Stimulated activated CD8-positive, alpha-beta memory T cell treated with anti-CD3 and anti-CD28 coated beads, Interleukin-12 subunit alpha, Interleukin-12 subunit beta, amount 100 ng/mL, for 4 hours (primary cell): Measurements from ENCODE around the gene CUZD1.

Source experiments
- DNase-seq: peaks from one replicate; pipeline ENCODE4 v3.0.0-alpha.2; 2020; ENCODE audit warnings: low read depth

CUZD1 gene

GRCh38 chr10:122814493-122814892 is 31.2 kb downstream of the CUZD1 start:
- no peak for DNase-seq

GRCh38 chr10:122812751-122813150 is 32.9 kb downstream of the CUZD1 start:
- no peak for DNase-seq

GRCh38 chr10:122802282-122802681 is 43.4 kb downstream of the CUZD1 start:
- DNase-seq, result no peak

GRCh38 chr10:122798704-122799231 is 46.9 kb downstream of the CUZD1 start:
- no peak for DNase-seq

GRCh38 chr10:122796796-122797195 is 48.9 kb downstream of the CUZD1 start:
- DNase-seq, result no peak

GRCh38 chr10:122795924-122796323 is 49.7 kb downstream of the CUZD1 start:
- DNase-seq, result no peak

- DNase-seq, result no peak
Observed at GRCh38 chr10:122786269-122786668, 59.4 kb downstream of the CUZD1 start.

- DNase-seq, result no peak
Observed at GRCh38 chr10:122782911-122783310, 62.7 kb downstream of the CUZD1 start.
